A549 (cell line): ENCODE results near the gene LRP3. TPM values are rescaled to one million over a fixed set of nuclear protein-coding genes. Genes with fewer than 3 reads are reported as not detected.

Experiments
- ATAC-seq, 2 experiments: fragments of 200-7000 bp in 1 of 2; fragments of >200 bp in 1 of 2; cut with Nextera tagmentation in 1 of 2; cut with Tn5 transposase in 1 of 2; 3 replicates each; pipeline versions ENCODE4 v1.8.0 to v1.9.1; 2018 to 2020; ENCODE audit warnings: mild to moderate bottlenecking in 1 of 2, moderate library complexity in 1 of 2
- CTCF ChIA-PET: fragments of 300-600 bp; sonication (Branson Sonifier 250); formaldehyde crosslinking; extraction: SDS; loops from one replicate; lab custom pipeline; 2021; ENCODE audit warnings: antibody characterized with exemption, inconsistent platforms; lab: Yijun Ruan, JAX
- POLR2A ChIA-PET: fragments of 350-600 bp; formaldehyde crosslinking; extraction: SDS; loops from one replicate; lab custom pipeline; 2021; ENCODE audit warnings: antibody characterized with exemption, inconsistent platforms; lab: Yijun Ruan, JAX
- DNase-seq, 2 experiments: peaks; one replicate each; pipeline versions ENCODE4 v3.0.0 to v3.0.0-alpha.2; 2011 to 2016; ENCODE audit warnings: low read depth in 1 of 2, low spot score in 1 of 2
- FAIRE-seq: peaks from 2 replicates; lab custom pipeline; 2011; peaks lifted over from hg19 to GRCh38; lab: Jason Lieb, UNC
- H3K27ac ChIP-seq, 2 experiments: fragments of >200 bp; sonication (Bioruptor Twin); formaldehyde crosslinking; 3 replicates each; pipeline ENCODE4 v1.5.1; 2016 to 2017
- H3K4me1 ChIP-seq: fragments of >200 bp; sonication (Bioruptor Twin); formaldehyde crosslinking; 3 replicates; pipeline ENCODE4 v1.6.1; 2016
- H3K4me2 ChIP-seq: fragments of >200 bp; sonication (Bioruptor Twin); formaldehyde crosslinking; 3 replicates; pipeline ENCODE4 v1.6.1; 2016
- H3K4me3 ChIP-seq: fragments of >200 bp; sonication (Bioruptor Twin); formaldehyde crosslinking; 3 replicates; pipeline ENCODE4 v1.5.1; 2016
- H3K9me3 ChIP-seq: fragments of >200 bp; sonication (Bioruptor Twin); formaldehyde crosslinking; 3 replicates; pipeline ENCODE4 v1.6.1; 2016
- BHLHE40 ChIP-seq: IDR thresholded peaks from 2 replicates; pipeline ENCODE4 v1.6.1; 2012; ENCODE audit warnings: low read depth, low read length, inconsistent platforms
- CBX2 ChIP-seq: fragments of 200-600 bp; sonication (generic); IDR thresholded peaks from 2 replicates; pipeline ENCODE4 v1.6.1; 2016; ENCODE audit warnings: low read depth, mild to moderate bottlenecking, borderline replicate concordance
- CHD4 ChIP-seq: fragments of 200-600 bp; sonication (generic); IDR thresholded peaks from 2 replicates; pipeline ENCODE4 v1.6.1; 2016; ENCODE audit warnings: antibody characterized with exemption, mild to moderate bottlenecking, borderline replicate concordance
- EHMT2 ChIP-seq: fragments of 200-600 bp; sonication (generic); IDR thresholded peaks from 2 replicates; pipeline ENCODE4 v1.6.1; 2016; ENCODE audit warnings: antibody characterized with exemption, low read depth, mild to moderate bottlenecking, moderate library complexity
- EP300 ChIP-seq, 2 experiments: fragments of >200 bp; sonication (Bioruptor Twin); formaldehyde crosslinking; IDR thresholded peaks; 2 replicates in 1 of 2; 3 replicates in 1 of 2; pipeline ENCODE4 v1.6.1; 2016 to 2017
- FOSL2 ChIP-seq, 2 experiments: fragments of 450-650 bp in 1 of 2; fragments of >200 bp in 1 of 2; sonication (Bioruptor Twin) in 1 of 2; formaldehyde crosslinking; IDR thresholded peaks; 2 replicates each; pipeline versions ENCODE4 v1.5.0 to v1.6.1; 2016 to 2020; ENCODE audit warnings: mild to moderate bottlenecking in 1 of 2, moderate library complexity in 1 of 2
- HDAC2 ChIP-seq: fragments of 200-600 bp; sonication (generic); IDR thresholded peaks from 2 replicates; pipeline ENCODE4 v1.6.1; 2016
- HOXA7 ChIP-seq: fragments of 250-450 bp; sonication (Bioruptor Pico); IDR thresholded peaks from 2 replicates; pipeline ENCODE4 v1.5.0; 2020; ENCODE audit warnings: mild to moderate bottlenecking, moderate library complexity
- HOXB13 ChIP-seq: fragments of 250-450 bp; sonication (Bioruptor Pico); IDR thresholded peaks from 2 replicates; pipeline ENCODE4 v1.5.0; 2020; ENCODE audit warnings: low read depth, mild to moderate bottlenecking, moderate library complexity
- JUN ChIP-seq, 2 experiments: fragments of >200 bp; sonication (Bioruptor Twin); formaldehyde crosslinking; IDR thresholded peaks; 2 replicates in 1 of 2; 3 replicates in 1 of 2; pipeline ENCODE4 v1.6.1; 2016 to 2017
- MAFK ChIP-seq: fragments of 450-650 bp; IDR thresholded peaks from 2 replicates; pipeline ENCODE4 v1.6.1; 2014; ENCODE audit not compliant: partially characterized antibody
- MYC ChIP-seq: IDR thresholded peaks from 2 replicates; pipeline ENCODE4 v1.6.1; 2012; ENCODE audit warnings: mild to moderate bottlenecking, inconsistent platforms, low read length, improper control_type of control experiment, borderline replicate concordance
- NFE2L2 ChIP-seq: fragments of 150-350 bp; conservative IDR thresholded peaks from 2 replicates; pipeline ENCODE4 v1.6.1; 2014; ENCODE audit warnings: low read length
- POLR2A ChIP-seq: IDR thresholded peaks from 2 replicates; pipeline ENCODE4 v1.6.1; 2012; ENCODE audit warnings: mild to moderate bottlenecking, low read length
- POLR2AphosphoS2 ChIP-seq: conservative IDR thresholded peaks from 2 replicates; pipeline ENCODE4 v1.6.1; 2012; ENCODE audit warnings: low read length, improper control_type of control experiment, inconsistent platforms
- RAD21 ChIP-seq, 2 experiments: fragments of >200 bp in 1 of 2; sonication (Bioruptor Twin) in 1 of 2; formaldehyde crosslinking in 1 of 2; IDR thresholded peaks in 1 of 2; conservative IDR thresholded peaks in 1 of 2; 2 replicates in 1 of 2; 3 replicates in 1 of 2; pipeline ENCODE4 v1.6.1; 2012 to 2018; ENCODE audit warnings: inconsistent platforms in 1 of 2
- RCOR1 ChIP-seq: fragments of 150-350 bp; IDR thresholded peaks from 2 replicates; pipeline ENCODE4 v1.6.1; 2014; ENCODE audit warnings: antibody characterized with exemption, low read length, low read depth
- SMC3 ChIP-seq: fragments of >200 bp; sonication (Bioruptor Twin); formaldehyde crosslinking; IDR thresholded peaks from 3 replicates; pipeline ENCODE4 v1.6.1; 2018; ENCODE audit warnings: inconsistent platforms
- ZC3H11A ChIP-seq: fragments of 450-650 bp; IDR thresholded peaks from 2 replicates; pipeline ENCODE4 v1.6.1; 2014; ENCODE audit warnings: antibody characterized with exemption, mild to moderate bottlenecking
- ZFP36 ChIP-seq: fragments of 450-650 bp; IDR thresholded peaks from 2 replicates; pipeline ENCODE4 v1.6.1; 2014; ENCODE audit warnings: borderline replicate concordance; ENCODE audit not compliant: partially characterized antibody
- ZSCAN20 ChIP-seq: fragments of 250-450 bp; sonication (Bioruptor Pico); IDR thresholded peaks from 2 replicates; pipeline ENCODE4 v1.8.0; 2022; ENCODE audit warnings: mild to moderate bottlenecking, moderate library complexity
- WGBS: methylation state at CpG from one replicate; pipeline ENCODE4 v1.1.6; 2017; ENCODE audit errors: missing lambda C conversion rate; 5-methylcytosine and 5-hydroxymethylcytosine counted together
- polyA plus RNA-seq, 4 experiments: library from polyadenylated mRNA; depleted of rRNA in 3 of 4; stranded (reverse); fragments of >200 nt; fragmentation: RNase III in 1 of 4; extraction: RNeasy Plus Mini Kit Qiagen cat#74134 plus additional on column Dnase treatment in 1 of 4; gene quantifications; 2 replicates in 3 of 4; 3 replicates in 1 of 4; pipeline ENCODE4 v1.2.3, GENCODE V29; 2011 to 2017
- TF ChIP-seq, protein P1 (sequence below): fragments of >200 bp; sonication (Bioruptor Twin); formaldehyde crosslinking; IDR thresholded peaks from 3 replicates; pipeline ENCODE4 v1.5.1; 2016
- TF ChIP-seq, protein P2 (sequence below): fragments of >200 bp; sonication (Bioruptor Twin); formaldehyde crosslinking; IDR thresholded peaks from 2 replicates; pipeline ENCODE4 v1.6.1; 2016
- TF ChIP-seq, protein P3 (sequence below): fragments of >200 bp; sonication (Bioruptor Twin); formaldehyde crosslinking; IDR thresholded peaks from 3 replicates; pipeline ENCODE4 v1.6.1; 2016
- TF ChIP-seq, protein P4 (sequence below): IDR thresholded peaks from 2 replicates; pipeline ENCODE4 v1.6.1; 2012; ENCODE audit warnings: low read depth, borderline replicate concordance
- TF ChIP-seq, protein P5 (sequence below): IDR thresholded peaks from 2 replicates; pipeline ENCODE4 v1.6.1; 2012
- TF ChIP-seq, protein P6 (sequence below): fragments of 450-650 bp; IDR thresholded peaks from 2 replicates; pipeline ENCODE4 v1.6.1; 2014; ENCODE audit warnings: antibody characterized with exemption

LRP3 gene
- polyA plus RNA-seq, 2 of the 4 experiments (the other 2 are of a cell fraction): 10.9 to 25.1 TPM

DNA sequence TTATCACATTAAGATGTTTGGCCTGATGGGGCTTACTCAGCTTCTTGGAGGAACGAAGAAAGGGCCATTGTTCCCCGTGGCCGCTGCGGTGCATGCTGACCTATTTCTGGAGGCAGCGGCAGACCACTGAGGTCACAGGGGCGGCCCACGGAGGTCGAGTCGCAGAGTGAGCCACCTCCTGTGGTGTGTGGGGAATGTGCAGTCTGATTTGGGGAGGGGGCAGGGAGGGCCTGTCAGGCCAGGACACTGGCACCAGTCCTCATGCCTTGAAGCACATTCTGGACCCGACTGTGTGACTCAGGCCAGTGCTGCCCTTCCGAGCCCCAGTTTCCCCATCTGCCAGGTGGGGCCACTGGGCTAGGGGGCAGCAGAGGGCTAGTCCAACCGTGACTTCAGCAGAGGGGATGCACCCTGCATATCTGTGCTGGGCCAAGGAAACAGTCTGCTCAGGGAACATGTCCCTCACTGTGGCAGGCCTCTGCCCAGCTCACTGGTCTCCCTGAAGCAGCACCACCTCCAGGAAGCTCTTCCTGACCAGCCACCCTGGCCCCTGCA, 25.2 kb downstream of the LRP3 start:
- FAIRE-seq (peak; percentile 32), ATAC-seq (peak; percentile 21 to 67; a peak in 5 of 6 replicates), DNase-seq (no peak)
- WGBS: 65% methylated on average over 12 of the region's 12 CpGs
- Histone ChIP-seq H3K9me3 (no peaks in the 10 kb centered on the region), H3K4me2 (no peak overlapping the region), H3K27ac (no peak overlapping the region), H3K4me1 (0 out of 3 replicates have a peak, but pooled peaks cover 5% of the 10 kb centered on the region), H3K4me3 (no peak overlapping the region)
- POLR2A ChIA-PET: no interaction called here
- CTCF ChIA-PET: interaction anchor here (0.7 to 6.6 kb wide), 7 partner anchors 8 to 190 kb away, joined by 3 to 39 read pairs (median 4); no protein-coding TSS in a partner anchor
- TF ChIP-seq, protein P1, sequence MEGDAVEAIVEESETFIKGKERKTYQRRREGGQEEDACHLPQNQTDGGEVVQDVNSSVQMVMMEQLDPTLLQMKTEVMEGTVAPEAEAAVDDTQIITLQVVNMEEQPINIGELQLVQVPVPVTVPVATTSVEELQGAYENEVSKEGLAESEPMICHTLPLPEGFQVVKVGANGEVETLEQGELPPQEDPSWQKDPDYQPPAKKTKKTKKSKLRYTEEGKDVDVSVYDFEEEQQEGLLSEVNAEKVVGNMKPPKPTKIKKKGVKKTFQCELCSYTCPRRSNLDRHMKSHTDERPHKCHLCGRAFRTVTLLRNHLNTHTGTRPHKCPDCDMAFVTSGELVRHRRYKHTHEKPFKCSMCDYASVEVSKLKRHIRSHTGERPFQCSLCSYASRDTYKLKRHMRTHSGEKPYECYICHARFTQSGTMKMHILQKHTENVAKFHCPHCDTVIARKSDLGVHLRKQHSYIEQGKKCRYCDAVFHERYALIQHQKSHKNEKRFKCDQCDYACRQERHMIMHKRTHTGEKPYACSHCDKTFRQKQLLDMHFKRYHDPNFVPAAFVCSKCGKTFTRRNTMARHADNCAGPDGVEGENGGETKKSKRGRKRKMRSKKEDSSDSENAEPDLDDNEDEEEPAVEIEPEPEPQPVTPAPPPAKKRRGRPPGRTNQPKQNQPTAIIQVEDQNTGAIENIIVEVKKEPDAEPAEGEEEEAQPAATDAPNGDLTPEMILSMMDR: peak; percentile 50
- peak; percentile 80 for TF ChIP-seq ZFP36
- TF ChIP-seq RAD21 (conservative IDR thresholded peaks at IDR 0.05 in 1 of 2, IDR thresholded peaks at IDR 0.05 in 1 of 2): peak; percentile 22 to 50; a peak in 2 of 5 replicates
- no peak for TF ChIP-seq ZSCAN20
- no peak for TF ChIP-seq FOSL2 (IDR thresholded peaks at IDR 0.05)
- TF ChIP-seq FOSL2 (CRISPR knock-in tag; IDR thresholded peaks at IDR 0.05): no peak
- TF ChIP-seq ZC3H11A: no peak
- no peak for TF ChIP-seq POLR2A
- no peak for TF ChIP-seq CBX2
- TF ChIP-seq SMC3: 0 out of 3 replicates have a peak, but pooled peaks have one; percentile 6

DNA sequence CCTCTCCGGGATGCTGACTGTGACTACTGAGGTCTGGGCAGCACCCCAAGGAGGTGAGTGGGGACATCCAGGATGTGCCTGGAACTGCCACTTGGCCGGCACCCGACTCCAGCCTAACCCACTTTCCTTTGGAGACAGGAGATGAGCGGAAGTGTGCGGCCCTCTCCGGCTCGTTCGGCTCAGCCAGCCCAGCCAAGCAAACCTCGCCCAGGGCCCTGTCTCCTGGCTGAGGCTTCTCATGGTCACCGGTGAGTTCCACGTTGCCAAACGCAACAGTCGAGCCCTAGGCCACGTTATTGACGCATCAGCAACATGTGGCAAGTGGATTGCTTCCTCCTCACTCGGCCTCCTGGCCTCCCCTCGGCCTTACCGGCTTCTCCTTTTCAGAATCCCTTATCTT, 26.0 kb downstream of the LRP3 start:
- no peak overlapping the region for H3K4me2 ChIP-seq
- ATAC-seq: no peak
- ChIA-PET CTCF (no interaction called here), POLR2A (no interaction called here)
- no peak for DNase-seq
- no peak for FAIRE-seq
- no peak overlapping the region for H3K27ac ChIP-seq
- H3K4me1 ChIP-seq: peaks cover 5% of the 10 kb centered on the region; the same call in 1 of the 3 replicates
- TF ChIP-seq CBX2: no peak
- 0 out of 5 replicates have a peak, but pooled peaks of 1 of the 2 experiments have one; percentile 13 for TF ChIP-seq JUN (IDR thresholded peaks at IDR 0.05)
- peak; percentile 59 for TF ChIP-seq MAFK
- 77% methylated on average over 18 of the region's 18 CpGs for WGBS
- H3K4me3 ChIP-seq: no peak overlapping the region
- H3K9me3 ChIP-seq: no peaks in the 10 kb centered on the region

DNA sequence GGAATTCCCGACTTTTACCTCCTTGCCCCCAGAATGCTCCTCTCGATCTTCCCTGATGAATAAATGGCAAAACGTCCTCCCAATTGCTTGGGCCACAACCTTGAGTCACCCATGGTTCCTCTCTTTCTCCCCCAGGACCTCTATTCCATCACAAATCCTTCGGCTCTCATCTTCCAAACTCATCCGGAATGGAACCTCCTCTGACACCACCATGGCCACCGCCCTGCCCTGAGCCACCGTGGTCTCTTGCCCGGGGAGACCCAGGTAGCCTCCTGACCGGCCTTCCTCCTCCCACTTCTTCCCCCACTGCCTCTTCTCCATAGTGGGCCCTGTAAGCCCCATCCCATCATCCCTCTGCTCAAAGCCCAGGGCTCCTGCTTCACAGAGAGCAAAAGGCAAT, 26.6 kb downstream of the LRP3 start:
- no peak for DNase-seq
- Histone ChIP-seq H3K27ac (no peak overlapping the region), H3K9me3 (0 out of 3 replicates have a peak, but pooled peaks cover 2% of the 10 kb centered on the region), H3K4me1 (peaks cover 10% of the 10 kb centered on the region), H3K4me2 (no peak overlapping the region), H3K4me3 (no peak overlapping the region)
- POLR2A ChIA-PET: no interaction called here
- TF ChIP-seq JUN (IDR thresholded peaks at IDR 0.05) (no peak), HOXA7 (CRISPR knock-in tag) (no peak), HDAC2 (no peak), CHD4 (no peak), RAD21 (conservative IDR thresholded peaks at IDR 0.05 in 1 of 2, IDR thresholded peaks at IDR 0.05 in 1 of 2) (no peak), MYC (no peak), HOXB13 (CRISPR knock-in tag) (no peak), POLR2AphosphoS2 (no peak), EP300 (IDR thresholded peaks at IDR 0.05) (no peak), EHMT2 (no peak), NFE2L2 (no peak), RCOR1 (no peak), BHLHE40 (no peak), FOSL2 (IDR thresholded peaks at IDR 0.05) (no peak), FOSL2 (CRISPR knock-in tag; IDR thresholded peaks at IDR 0.05) (no peak)
- TF ChIP-seq, protein P2, sequence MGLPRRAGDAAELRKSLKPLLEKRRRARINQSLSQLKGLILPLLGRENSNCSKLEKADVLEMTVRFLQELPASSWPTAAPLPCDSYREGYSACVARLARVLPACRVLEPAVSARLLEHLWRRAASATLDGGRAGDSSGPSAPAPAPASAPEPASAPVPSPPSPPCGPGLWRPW: no peak
- TF ChIP-seq, protein P3, sequence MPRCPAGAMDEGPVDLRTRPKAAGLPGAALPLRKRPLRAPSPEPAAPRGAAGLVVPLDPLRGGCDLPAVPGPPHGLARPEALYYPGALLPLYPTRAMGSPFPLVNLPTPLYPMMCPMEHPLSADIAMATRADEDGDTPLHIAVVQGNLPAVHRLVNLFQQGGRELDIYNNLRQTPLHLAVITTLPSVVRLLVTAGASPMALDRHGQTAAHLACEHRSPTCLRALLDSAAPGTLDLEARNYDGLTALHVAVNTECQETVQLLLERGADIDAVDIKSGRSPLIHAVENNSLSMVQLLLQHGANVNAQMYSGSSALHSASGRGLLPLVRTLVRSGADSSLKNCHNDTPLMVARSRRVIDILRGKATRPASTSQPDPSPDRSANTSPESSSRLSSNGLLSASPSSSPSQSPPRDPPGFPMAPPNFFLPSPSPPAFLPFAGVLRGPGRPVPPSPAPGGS: no peak
- TF ChIP-seq, protein P4, sequence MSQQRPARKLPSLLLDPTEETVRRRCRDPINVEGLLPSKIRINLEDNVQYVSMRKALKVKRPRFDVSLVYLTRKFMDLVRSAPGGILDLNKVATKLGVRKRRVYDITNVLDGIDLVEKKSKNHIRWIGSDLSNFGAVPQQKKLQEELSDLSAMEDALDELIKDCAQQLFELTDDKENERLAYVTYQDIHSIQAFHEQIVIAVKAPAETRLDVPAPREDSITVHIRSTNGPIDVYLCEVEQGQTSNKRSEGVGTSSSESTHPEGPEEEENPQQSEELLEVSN: no peak
- TF ChIP-seq, protein P5, sequence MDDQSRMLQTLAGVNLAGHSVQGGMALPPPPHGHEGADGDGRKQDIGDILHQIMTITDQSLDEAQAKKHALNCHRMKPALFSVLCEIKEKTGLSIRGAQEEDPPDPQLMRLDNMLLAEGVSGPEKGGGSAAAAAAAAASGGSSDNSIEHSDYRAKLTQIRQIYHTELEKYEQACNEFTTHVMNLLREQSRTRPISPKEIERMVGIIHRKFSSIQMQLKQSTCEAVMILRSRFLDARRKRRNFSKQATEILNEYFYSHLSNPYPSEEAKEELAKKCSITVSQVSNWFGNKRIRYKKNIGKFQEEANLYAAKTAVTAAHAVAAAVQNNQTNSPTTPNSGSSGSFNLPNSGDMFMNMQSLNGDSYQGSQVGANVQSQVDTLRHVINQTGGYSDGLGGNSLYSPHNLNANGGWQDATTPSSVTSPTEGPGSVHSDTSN: no peak
- TF ChIP-seq, protein P6, sequence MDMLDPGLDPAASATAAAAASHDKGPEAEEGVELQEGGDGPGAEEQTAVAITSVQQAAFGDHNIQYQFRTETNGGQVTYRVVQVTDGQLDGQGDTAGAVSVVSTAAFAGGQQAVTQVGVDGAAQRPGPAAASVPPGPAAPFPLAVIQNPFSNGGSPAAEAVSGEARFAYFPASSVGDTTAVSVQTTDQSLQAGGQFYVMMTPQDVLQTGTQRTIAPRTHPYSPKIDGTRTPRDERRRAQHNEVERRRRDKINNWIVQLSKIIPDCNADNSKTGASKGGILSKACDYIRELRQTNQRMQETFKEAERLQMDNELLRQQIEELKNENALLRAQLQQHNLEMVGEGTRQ: no peak
- CTCF ChIA-PET: interaction anchor here (0.9 to 9.0 kb wide), 6 partner anchors 10 to 550 kb away, joined by 3 to 149 read pairs (median 6); no protein-coding TSS in a partner anchor
- 68% methylated on average over 9 of the region's 9 CpGs for WGBS
- ATAC-seq: no peak
- peak; percentile 54 for FAIRE-seq
